SIG-M5 (cell line): ENCODE data around the gene GNAT2.

Experiments
- DNase-seq: peaks from one replicate; lab custom pipeline; 2025; lab: John Stamatoyannopoulos, UW

Gene GNAT2

GRCh38 chr1:109610609-109611307, 8.7 kb downstream of the GNAT2 start:
- DNase-seq: no peak

- DNase-seq: no peak
These were observed 9.5 kb downstream of the GNAT2 start for GRCh38 chr1:109609881-109610280.

- no peak for DNase-seq
These were observed 14.0 kb downstream of the GNAT2 start for GRCh38 chr1:109605381-109605780.

- no peak for DNase-seq
These were observed 16.2 kb downstream of the GNAT2 start for GRCh38 chr1:109603229-109603628.

GRCh38 chr1:109598655-109599054, 20.8 kb downstream of the GNAT2 start:
- DNase-seq: no peak

GRCh38 chr1:109598156-109598555, 21.3 kb downstream of the GNAT2 start:
- DNase-seq: no peak

GRCh38 chr1:109595531-109595930, 23.9 kb downstream of the GNAT2 start:
- no peak for DNase-seq

- DNase-seq: no peak
These were observed 26.5 kb downstream of the GNAT2 start for GRCh38 chr1:109592916-109593315.

GRCh38 chr1:109589679-109590078, 29.7 kb downstream of the GNAT2 start:
- no peak for DNase-seq

- DNase-seq: no peak
These were observed 30.2 kb downstream of the GNAT2 start for GRCh38 chr1:109589177-109589576.

GRCh38 chr1:109586055-109586454, 33.4 kb downstream of the GNAT2 start:
- DNase-seq: no peak

- no peak for DNase-seq
These were observed 34.6 kb downstream of the GNAT2 start for GRCh38 chr1:109584766-109585165.

GRCh38 chr1:109582021-109582420, 37.4 kb downstream of the GNAT2 start:
- DNase-seq: no peak

GRCh38 chr1:109579491-109579890, 39.9 kb downstream of the GNAT2 start:
- DNase-seq: no peak

- no peak for DNase-seq
These were observed 40.4 kb downstream of the GNAT2 start for GRCh38 chr1:109578947-109579443.

GRCh38 chr1:109573785-109574184, 45.6 kb downstream of the GNAT2 start:
- DNase-seq: peak; percentile 18

- no peak for DNase-seq
These were observed 49.0 kb downstream of the GNAT2 start for GRCh38 chr1:109570414-109570813.

- DNase-seq: no peak
These were observed 50.1 kb downstream of the GNAT2 start for GRCh38 chr1:109569323-109569722.

- DNase-seq: no peak
These were observed 51.3 kb downstream of the GNAT2 start for GRCh38 chr1:109567877-109568672.

- no peak for DNase-seq
These were observed 52.4 kb downstream of the GNAT2 start for GRCh38 chr1:109566982-109567381.

- no peak for DNase-seq
These were observed 54.2 kb downstream of the GNAT2 start for GRCh38 chr1:109565241-109565640.

GRCh38 chr1:109564194-109564878, 55.1 kb downstream of the GNAT2 start:
- DNase-seq: no peak

GRCh38 chr1:109559995-109560394, 59.4 kb downstream of the GNAT2 start:
- no peak for DNase-seq
